Measurements from ENCODE around the gene CACHD1. TPM values are rescaled to one million over a fixed set of nuclear protein-coding genes. Genes with fewer than 3 reads are reported as not detected.
A peak's percentile ranks its signal among the peaks of the same experiment; 100 is the strongest.

The CACHD1 gene
- total RNA-seq, 2 experiments from 2014 or later: 0.06 to 0.07 TPM

- Mint-ChIP-seq H3K4me3 (no peak overlapping the region), H3K27me3 (no peaks in the 10 kb centered on the region), H3K27ac (no peak overlapping the region), H3K4me1 (no peaks in the 10 kb centered on the region), H3K36me3 (no peaks in the 10 kb centered on the region), H3K9me3 (ENCODE audit: low read depth) (no peaks in the 10 kb centered on the region)
- no peak for ATAC-seq
- CTCF ChIA-PET: no interaction called here
- no peak for DNase-seq
Observed at GRCh38 chr1:64458915-64459314, 11.0 kb upstream of the CACHD1 start.

- CTCF ChIA-PET: no interaction called here
- Mint-ChIP-seq H3K4me1 (no peaks in the 10 kb centered on the region), H3K36me3 (no peaks in the 10 kb centered on the region), H3K4me3 (no peak overlapping the region), H3K9me3 (ENCODE audit: low read depth) (no peaks in the 10 kb centered on the region), H3K27ac (no peak overlapping the region), H3K27me3 (peaks cover 2% of the 10 kb centered on the region)
- ATAC-seq: no peak
- no peak for DNase-seq
Observed at GRCh38 chr1:64459743-64460142, 10.2 kb upstream of the CACHD1 start.

- Mint-ChIP-seq H3K27ac (no peak overlapping the region), H3K4me3 (no peak overlapping the region), H3K27me3 (peaks cover 36% of the 10 kb centered on the region), H3K9me3 (ENCODE audit: low read depth) (no peaks in the 10 kb centered on the region), H3K36me3 (no peaks in the 10 kb centered on the region), H3K4me1 (peaks cover 4% of the 10 kb centered on the region)
- no peak for ATAC-seq
- CTCF ChIA-PET: no interaction called here
- no peak for DNase-seq
Observed at GRCh38 chr1:64466033-64466432, 3.9 kb upstream of the CACHD1 start.

- DNase-seq: no peak
- Mint-ChIP-seq H3K4me1 (peaks cover 10% of the 10 kb centered on the region), H3K36me3 (no peaks in the 10 kb centered on the region), H3K9me3 (ENCODE audit: low read depth) (no peaks in the 10 kb centered on the region), H3K27me3 (peaks cover 60% of the 10 kb centered on the region), H3K4me3 (peak overlapping the region; percentile 17), H3K27ac (no peak overlapping the region)
- no peak for ATAC-seq
- CTCF ChIA-PET: no interaction called here
Observed at GRCh38 chr1:64469116-64469976, 583 bp upstream of the CACHD1 start.

GRCh38 chr1:64470665-64471217 is 812 bp downstream of the CACHD1 start:
- no peaks in the 10 kb centered on the region for H3K36me3 Mint-ChIP-seq
- CTCF ChIA-PET: no interaction called here
- H3K27ac Mint-ChIP-seq: no peak overlapping the region
- peaks cover 10% of the 10 kb centered on the region for H3K4me1 Mint-ChIP-seq
- ATAC-seq: peak; percentile 38
- no peak for DNase-seq
- H3K27me3 Mint-ChIP-seq: peaks cover 58% of the 10 kb centered on the region
- H3K4me3 Mint-ChIP-seq: peak overlapping the region; percentile 60
- H3K9me3 Mint-ChIP-seq (ENCODE audit: low read depth): no peaks in the 10 kb centered on the region

GRCh38 chr1:64471218-64472039 is 1.5 kb downstream of the CACHD1 start:
- H3K4me1 Mint-ChIP-seq: peaks cover 10% of the 10 kb centered on the region
- H3K9me3 Mint-ChIP-seq (ENCODE audit: low read depth): no peaks in the 10 kb centered on the region
- DNase-seq (no peak), ATAC-seq (no peak)
- H3K4me3 Mint-ChIP-seq: peak overlapping the region; percentile 60
- H3K36me3 Mint-ChIP-seq: no peaks in the 10 kb centered on the region
- CTCF ChIA-PET: no interaction called here
- no peak overlapping the region for H3K27ac Mint-ChIP-seq
- H3K27me3 Mint-ChIP-seq: peaks cover 58% of the 10 kb centered on the region

- H3K9me3 Mint-ChIP-seq (ENCODE audit: low read depth): no peaks in the 10 kb centered on the region
- H3K27ac Mint-ChIP-seq: no peak overlapping the region
- no peaks in the 10 kb centered on the region for H3K36me3 Mint-ChIP-seq
- peaks cover 63% of the 10 kb centered on the region for H3K27me3 Mint-ChIP-seq
- no peak for DNase-seq
- ATAC-seq: no peak
- peaks cover 10% of the 10 kb centered on the region for H3K4me1 Mint-ChIP-seq
- H3K4me3 Mint-ChIP-seq: no peak overlapping the region
- CTCF ChIA-PET: no interaction called here
Observed at GRCh38 chr1:64472040-64472376, 2.1 kb downstream of the CACHD1 start.

- CTCF ChIA-PET: no interaction called here
Observed at GRCh38 chr1:64472805-64473204, 2.9 kb downstream of the CACHD1 start.

GRCh38 chr1:64473367-64473766 is 3.4 kb downstream of the CACHD1 start:
- no peaks in the 10 kb centered on the region for H3K9me3 Mint-ChIP-seq (ENCODE audit: low read depth)
- peaks cover 10% of the 10 kb centered on the region for H3K4me1 Mint-ChIP-seq
- no peak for ATAC-seq
- H3K36me3 Mint-ChIP-seq: no peaks in the 10 kb centered on the region
- H3K4me3 Mint-ChIP-seq: no peak overlapping the region
- CTCF ChIA-PET: no interaction called here
- DNase-seq: no peak
- no peak overlapping the region for H3K27ac Mint-ChIP-seq
- peaks cover 53% of the 10 kb centered on the region for H3K27me3 Mint-ChIP-seq

More at GRCh38 chr1:64472805-64473204, 2.9 kb downstream of the CACHD1 start:
- Mint-ChIP-seq H3K27ac (no peak overlapping the region), H3K4me3 (no peak overlapping the region), H3K9me3 (ENCODE audit: low read depth) (no peaks in the 10 kb centered on the region), H3K27me3 (peaks cover 58% of the 10 kb centered on the region), H3K36me3 (no peaks in the 10 kb centered on the region), H3K4me1 (peaks cover 10% of the 10 kb centered on the region)
- no peak for ATAC-seq
- DNase-seq: no peak

- CTCF ChIA-PET: no interaction called here
- Mint-ChIP-seq H3K4me3 (no peak overlapping the region), H3K27me3 (peaks cover 47% of the 10 kb centered on the region), H3K36me3 (no peaks in the 10 kb centered on the region), H3K27ac (no peak overlapping the region), H3K9me3 (ENCODE audit: low read depth) (no peaks in the 10 kb centered on the region), H3K4me1 (peaks cover 10% of the 10 kb centered on the region)
- ATAC-seq (no peak), DNase-seq (no peak)
Observed at GRCh38 chr1:64474133-64474532, 4.2 kb downstream of the CACHD1 start.

GRCh38 chr1:64474665-64475439 is 4.9 kb downstream of the CACHD1 start:
- no peaks in the 10 kb centered on the region for H3K9me3 Mint-ChIP-seq (ENCODE audit: low read depth)
- ATAC-seq (no peak), DNase-seq (no peak)
- H3K4me1 Mint-ChIP-seq: peaks cover 10% of the 10 kb centered on the region
- H3K27ac Mint-ChIP-seq: no peak overlapping the region
- H3K4me3 Mint-ChIP-seq: no peak overlapping the region
- peaks cover 44% of the 10 kb centered on the region for H3K27me3 Mint-ChIP-seq
- CTCF ChIA-PET: no interaction called here
- H3K36me3 Mint-ChIP-seq: no peaks in the 10 kb centered on the region

GRCh38 chr1:64476251-64476952 is 6.5 kb downstream of the CACHD1 start:
- Mint-ChIP-seq H3K27ac (no peak overlapping the region), H3K4me1 (peaks cover 4% of the 10 kb centered on the region), H3K4me3 (no peak overlapping the region), H3K36me3 (no peaks in the 10 kb centered on the region), H3K9me3 (ENCODE audit: low read depth) (no peaks in the 10 kb centered on the region), H3K27me3 (peaks cover 46% of the 10 kb centered on the region)
- no peak for DNase-seq
- CTCF ChIA-PET: no interaction called here
- ATAC-seq: no peak

Data from activated CD8-positive, alpha-beta memory T cell treated with anti-CD3 and anti-CD28 coated beads, Interleukin-2, amount 10 ng/mL, durations not matched to agents 7 days and 5 days (primary cell).